ENCODE data around the gene KRTAP4-8.
"Not testable (repeated sequence)": the region's sequence is repeated elsewhere in the genome, so short reads cannot be mapped to it uniquely, and the experiment has no call there.

KRTAP4-8 gene

DNA sequence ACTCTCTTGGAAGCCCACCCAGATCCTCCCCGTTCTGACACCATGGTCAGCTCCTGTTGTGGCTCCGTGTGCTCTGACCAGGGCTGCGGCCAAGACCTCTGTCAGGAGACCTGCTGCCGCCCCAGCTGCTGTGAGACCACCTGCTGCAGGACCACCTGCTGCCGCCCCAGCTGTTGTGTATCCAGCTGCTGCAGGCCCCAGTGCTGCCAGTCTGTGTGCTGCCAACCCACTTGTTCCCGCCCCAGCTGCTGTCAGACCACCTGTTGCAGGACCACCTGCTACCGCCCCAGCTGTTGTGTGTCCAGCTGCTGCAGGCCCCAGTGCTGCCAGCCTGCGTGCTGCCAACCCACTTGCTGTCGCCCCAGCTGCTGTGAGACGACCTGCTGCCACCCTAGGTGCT is 7.4 kb upstream of the KRTAP4-8 start, which contains the start of gene KRTAP4-9:
Gene KRTAP4-9, plus strand, starts transcription at position 43 of the 400 bp plus-strand sequence. Its CDS starts 0 bp downstream, at position 43.
- not testable (repeated sequence) for H3K27ac ChIP-seq (ENCODE audit: low read depth, low read length); H3K36me3 ChIP-seq (ENCODE audit: insufficient read depth, low read length); H3K9ac ChIP-seq (ENCODE audit: low read depth, low read length); H3K4me3 ChIP-seq (ENCODE audit: low read length); H3K9me3 ChIP-seq (ENCODE audit: insufficient read depth, low read depth, low read length); H3K27me3 ChIP-seq (ENCODE audit: insufficient read depth, low read length)
- WGBS, result 87% methylated on average over 10 of the region's 10 CpGs
- H3K4me1 ChIP-seq (ENCODE audit: insufficient read depth, low read length), result peaks cover 21% of the 10 kb centered on the region

DNA sequence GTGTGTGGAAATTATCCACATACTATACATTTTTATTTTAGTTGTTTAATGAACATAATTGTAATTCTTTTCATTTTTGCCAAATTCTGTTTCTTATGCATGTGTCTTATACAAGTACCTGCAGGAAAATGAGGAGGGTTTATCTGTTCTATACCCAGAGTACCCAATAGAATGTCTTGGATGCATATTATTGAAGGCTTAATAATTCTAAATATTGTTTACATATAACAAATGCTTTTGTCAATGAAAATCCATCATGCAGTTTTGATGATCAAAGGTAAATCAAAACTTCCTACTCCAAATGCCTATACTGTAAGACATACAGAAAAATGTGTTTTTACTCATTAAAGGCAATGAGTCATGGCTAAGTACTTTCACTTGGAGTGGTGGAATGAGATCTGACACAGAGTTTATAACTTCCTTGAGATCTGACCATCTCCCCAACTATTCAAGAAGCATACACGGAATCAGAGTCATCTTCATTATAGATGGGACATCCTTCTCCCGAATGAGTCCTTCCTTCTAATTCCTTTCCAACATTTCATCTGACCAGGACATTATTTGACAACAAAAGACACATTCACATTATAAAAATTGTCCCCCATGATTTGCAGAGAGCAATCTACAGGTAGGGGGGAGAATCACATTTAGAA is 6.6 kb upstream of the KRTAP4-8 start:
- H3K4me3 ChIP-seq (ENCODE audit: low read length); H3K9ac ChIP-seq (ENCODE audit: low read depth, low read length); H3K27me3 ChIP-seq (ENCODE audit: insufficient read depth, low read length); H3K36me3 ChIP-seq (ENCODE audit: insufficient read depth, low read length); H3K9me3 ChIP-seq (ENCODE audit: insufficient read depth, low read depth, low read length); H3K27ac ChIP-seq (ENCODE audit: low read depth, low read length): not testable (repeated sequence)
- 88% methylated on average over 2 of the region's 2 CpGs for WGBS
- H3K4me1 ChIP-seq (ENCODE audit: insufficient read depth, low read length), result peaks cover 21% of the 10 kb centered on the region

DNA sequence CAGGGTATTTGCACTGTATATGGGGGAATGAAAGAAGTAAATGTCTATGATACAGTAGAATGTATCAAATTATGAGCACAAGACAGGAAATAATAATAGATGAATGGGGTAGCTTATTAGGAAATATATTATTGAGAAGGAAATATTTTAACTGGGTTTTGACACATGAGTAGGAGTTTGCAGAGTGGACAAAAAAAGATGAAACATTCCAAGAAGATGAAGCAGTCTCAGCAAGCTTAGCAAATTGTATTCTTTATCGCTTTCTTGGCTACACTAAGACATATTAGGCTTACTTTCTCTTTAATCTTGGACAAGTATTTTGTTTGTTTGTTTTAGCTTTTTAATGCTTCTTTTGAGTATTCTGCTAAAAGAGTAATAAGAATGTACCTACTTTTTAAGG is 6.0 kb upstream of the KRTAP4-8 start:
- Histone ChIP-seq H3K9me3 (ENCODE audit: insufficient read depth, low read depth, low read length) (no peaks in the 10 kb centered on the region), H3K9ac (ENCODE audit: low read depth, low read length) (no peak overlapping the region), H3K4me1 (ENCODE audit: insufficient read depth, low read length) (peaks cover 21% of the 10 kb centered on the region), H3K4me3 (ENCODE audit: low read length) (no peak overlapping the region), H3K36me3 (ENCODE audit: insufficient read depth, low read length) (no peaks in the 10 kb centered on the region), H3K27me3 (ENCODE audit: insufficient read depth, low read length) (no peaks in the 10 kb centered on the region), H3K27ac (ENCODE audit: low read depth, low read length) (no peak overlapping the region)
- no CpG with 5 or more reads among the region's 1 CpG for WGBS

DNA sequence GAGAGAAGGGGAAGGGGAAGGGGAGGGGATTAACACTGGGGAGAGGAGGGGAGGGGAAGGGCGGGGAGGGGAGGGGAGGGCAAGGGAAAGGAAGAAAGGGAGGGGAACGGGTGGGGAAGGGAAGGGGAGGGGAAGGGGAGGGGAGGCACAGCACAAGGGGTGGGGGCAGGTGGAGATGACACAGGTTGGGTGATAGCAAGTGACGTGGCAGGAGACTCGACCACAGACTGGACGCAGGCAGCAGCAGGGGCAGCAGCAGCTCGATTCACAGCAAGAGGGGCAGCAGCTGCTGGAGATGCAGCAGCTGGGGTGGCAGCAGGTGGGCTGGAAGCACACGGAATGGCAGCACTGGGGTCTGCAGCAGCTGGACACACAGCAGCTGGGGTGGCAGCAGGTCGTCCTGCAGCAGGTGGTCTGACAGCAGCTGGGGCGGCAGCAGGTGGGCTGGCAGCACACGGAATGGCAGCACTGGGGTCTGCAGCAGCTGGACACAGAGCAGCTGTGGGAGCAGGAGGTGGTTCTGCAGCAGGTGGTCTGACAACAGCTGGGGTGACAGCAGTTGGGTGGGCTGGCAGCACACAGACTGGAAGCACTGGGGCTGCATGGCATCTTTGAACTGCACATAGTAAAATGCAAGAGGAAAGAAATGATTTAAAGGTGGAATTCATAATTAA is 3.8 kb upstream of the KRTAP4-8 start, which contains the start of gene KRTAP4-16:
Gene KRTAP4-16, minus strand, starts transcription at position 624 of the 674 bp plus-strand sequence. Its CDS starts 0 bp downstream, at position 624.
- WGBS, result 61% methylated on average over 9 of the region's 10 CpGs
- Histone ChIP-seq H3K4me3 (ENCODE audit: low read length) (no peak within 1 kb of the TSS), H3K9me3 (ENCODE audit: insufficient read depth, low read depth, low read length) (no peaks in the 10 kb centered on the region), H3K27me3 (ENCODE audit: insufficient read depth, low read length) (no peaks in the 10 kb centered on the region), H3K36me3 (ENCODE audit: insufficient read depth, low read length) (no peaks in the 10 kb centered on the region), H3K9ac (ENCODE audit: low read depth, low read length) (no peak within 1 kb of the TSS), H3K4me1 (ENCODE audit: insufficient read depth, low read length) (peaks cover 4% of the 10 kb centered on the region), H3K27ac (ENCODE audit: low read depth, low read length) (no peak within 1 kb of the TSS)

DNA sequence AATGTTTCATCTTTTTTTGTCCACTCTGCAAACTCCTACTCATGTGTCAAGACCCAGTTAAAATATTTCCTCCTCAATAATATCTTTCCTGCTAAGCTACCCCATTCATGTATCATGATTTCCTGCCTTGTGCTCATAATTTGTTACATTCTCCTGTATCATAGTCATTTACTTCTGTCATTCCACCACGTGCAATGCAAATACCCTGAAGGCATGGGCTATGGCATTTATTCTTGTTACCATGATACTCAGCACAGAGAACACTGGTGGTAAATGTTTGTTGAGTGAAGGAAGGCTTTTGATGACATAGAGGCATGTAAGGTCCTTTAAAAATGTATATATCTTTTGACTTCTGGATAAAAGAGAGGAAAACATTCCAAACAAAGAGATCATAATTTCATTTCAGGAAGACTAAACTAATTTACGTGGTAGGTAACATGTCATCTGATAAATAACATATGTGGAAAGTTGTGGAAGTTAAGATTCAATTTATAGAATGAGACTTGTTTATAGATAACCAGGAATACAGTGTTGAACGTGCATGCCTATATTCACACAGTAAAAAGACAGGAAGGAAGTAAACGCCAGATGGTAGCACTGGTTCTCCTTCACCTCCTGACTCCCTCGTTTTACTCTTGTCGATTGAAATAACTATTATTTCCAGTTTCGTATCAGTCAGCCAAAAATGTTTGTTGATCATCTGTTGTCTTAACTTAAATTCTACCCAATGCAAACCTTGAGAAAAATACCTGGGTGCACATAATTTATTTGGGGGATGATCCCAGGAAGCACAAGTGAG is 1.9 kb upstream of the KRTAP4-8 start:
- not testable (repeated sequence) for H3K27ac ChIP-seq (ENCODE audit: low read depth, low read length); H3K9ac ChIP-seq (ENCODE audit: low read depth, low read length); H3K4me3 ChIP-seq (ENCODE audit: low read length); H3K36me3 ChIP-seq (ENCODE audit: insufficient read depth, low read length); H3K27me3 ChIP-seq (ENCODE audit: insufficient read depth, low read length); H3K4me1 ChIP-seq (ENCODE audit: insufficient read depth, low read length); H3K9me3 ChIP-seq (ENCODE audit: insufficient read depth, low read depth, low read length)
- WGBS, result 95% methylated on average over 7 of the region's 7 CpGs

DNA sequence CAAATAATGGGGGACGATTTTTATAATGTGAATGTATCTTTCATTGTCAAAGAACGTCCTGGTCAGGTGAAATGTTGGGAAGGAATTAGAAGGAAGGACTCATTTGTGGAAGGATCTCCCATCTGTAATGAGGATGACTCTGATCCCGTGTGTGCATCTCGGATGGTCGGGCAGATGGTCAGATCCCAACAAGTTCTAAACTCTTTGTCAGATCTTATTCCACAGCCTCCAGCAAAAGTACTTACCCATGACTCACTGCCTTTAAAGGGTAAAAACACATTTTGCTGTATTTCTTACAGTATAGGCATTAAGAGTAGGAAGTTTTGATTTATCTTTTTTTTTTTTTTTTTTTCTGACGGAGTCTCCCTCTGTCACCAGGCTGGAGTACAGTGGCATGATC is 539 bp upstream of the KRTAP4-8 start:
- no peak overlapping the region for H3K27ac ChIP-seq (ENCODE audit: low read depth, low read length)
- H3K9ac ChIP-seq (ENCODE audit: low read depth, low read length), result no peak overlapping the region
- H3K36me3 ChIP-seq (ENCODE audit: insufficient read depth, low read length), result no peaks in the 10 kb centered on the region
- 0 out of 2 replicates have a peak, but pooled peaks cover 3% of the 10 kb centered on the region for H3K9me3 ChIP-seq (ENCODE audit: insufficient read depth, low read depth, low read length)
- H3K4me3 ChIP-seq (ENCODE audit: low read length), result no peak overlapping the region
- 94% methylated on average over 6 of the region's 6 CpGs for WGBS
- no peaks in the 10 kb centered on the region for H3K4me1 ChIP-seq (ENCODE audit: insufficient read depth, low read length)
- H3K27me3 ChIP-seq (ENCODE audit: insufficient read depth, low read length), result no peaks in the 10 kb centered on the region

DNA sequence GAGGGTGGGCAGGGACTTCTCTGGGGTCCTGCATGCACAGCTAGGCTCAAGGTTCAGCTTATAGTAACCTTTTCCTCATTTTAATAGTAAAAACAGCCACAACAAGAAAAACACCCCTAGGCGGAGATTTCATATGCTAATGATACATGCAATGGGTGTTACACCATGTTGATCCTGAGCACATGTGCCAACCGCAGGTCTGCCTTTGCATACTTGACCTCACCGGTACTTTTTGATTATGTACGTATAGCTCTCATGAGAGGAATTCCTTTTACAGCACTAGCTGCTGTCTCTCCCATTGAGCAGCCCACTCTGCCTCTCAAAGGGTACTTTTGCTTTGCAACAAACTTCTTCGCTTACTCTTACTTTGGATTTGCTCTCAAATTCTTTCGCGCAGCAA is 1.9 kb downstream of the KRTAP4-8 start:
- no peak overlapping the region for H3K9ac ChIP-seq (ENCODE audit: low read depth, low read length)
- H3K4me1 ChIP-seq (ENCODE audit: insufficient read depth, low read length), result no peaks in the 10 kb centered on the region
- WGBS, result 96% methylated on average over 7 of the region's 7 CpGs
- H3K27me3 ChIP-seq (ENCODE audit: insufficient read depth, low read length), result no peaks in the 10 kb centered on the region
- no peaks in the 10 kb centered on the region for H3K36me3 ChIP-seq (ENCODE audit: insufficient read depth, low read length)
- H3K27ac ChIP-seq (ENCODE audit: low read depth, low read length), result no peak overlapping the region
- peaks cover 18% of the 10 kb centered on the region; the same call in 1 of the 2 replicates for H3K9me3 ChIP-seq (ENCODE audit: insufficient read depth, low read depth, low read length)
- no peak overlapping the region for H3K4me3 ChIP-seq (ENCODE audit: low read length)

DNA sequence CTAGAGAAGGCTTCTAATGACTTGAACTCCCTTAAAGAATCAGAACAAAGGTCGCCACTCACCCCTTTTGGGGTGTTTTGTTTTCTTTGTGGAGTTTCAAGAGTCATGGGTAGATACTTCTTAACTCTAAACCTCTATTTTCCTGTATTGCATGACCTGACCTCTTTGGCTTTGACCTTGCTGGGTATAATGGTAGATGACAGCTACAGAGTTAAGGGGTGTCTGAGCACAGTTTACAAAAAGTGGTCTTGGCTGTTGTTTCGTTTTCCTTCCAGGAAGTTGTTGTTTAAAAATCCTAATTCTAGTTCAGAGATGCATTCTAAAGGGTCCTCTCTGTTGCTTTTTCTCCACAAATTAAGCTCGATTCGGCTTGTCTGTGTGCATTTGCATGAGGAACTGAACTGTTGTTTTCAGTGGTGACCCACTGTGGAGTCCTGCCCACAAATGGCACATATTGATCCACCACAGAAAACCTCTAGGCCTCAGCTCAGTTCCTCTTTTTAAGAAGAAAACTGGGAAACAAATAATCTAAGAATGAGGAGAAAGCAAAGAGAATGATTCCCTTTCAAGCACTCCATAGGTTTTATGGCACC is 9.1 kb downstream of the KRTAP4-8 start:
- not testable (repeated sequence) for H3K27ac ChIP-seq (ENCODE audit: low read depth, low read length); H3K27me3 ChIP-seq (ENCODE audit: insufficient read depth, low read length); H3K4me3 ChIP-seq (ENCODE audit: low read length); H3K9ac ChIP-seq (ENCODE audit: low read depth, low read length); H3K4me1 ChIP-seq (ENCODE audit: insufficient read depth, low read length); H3K36me3 ChIP-seq (ENCODE audit: insufficient read depth, low read length)
- H3K9me3 ChIP-seq (ENCODE audit: insufficient read depth, low read depth, low read length), result peaks cover 22% of the 10 kb centered on the region; the same call in 1 of the 2 replicates
- 79% methylated on average over 3 of the region's 4 CpGs for WGBS

DNA sequence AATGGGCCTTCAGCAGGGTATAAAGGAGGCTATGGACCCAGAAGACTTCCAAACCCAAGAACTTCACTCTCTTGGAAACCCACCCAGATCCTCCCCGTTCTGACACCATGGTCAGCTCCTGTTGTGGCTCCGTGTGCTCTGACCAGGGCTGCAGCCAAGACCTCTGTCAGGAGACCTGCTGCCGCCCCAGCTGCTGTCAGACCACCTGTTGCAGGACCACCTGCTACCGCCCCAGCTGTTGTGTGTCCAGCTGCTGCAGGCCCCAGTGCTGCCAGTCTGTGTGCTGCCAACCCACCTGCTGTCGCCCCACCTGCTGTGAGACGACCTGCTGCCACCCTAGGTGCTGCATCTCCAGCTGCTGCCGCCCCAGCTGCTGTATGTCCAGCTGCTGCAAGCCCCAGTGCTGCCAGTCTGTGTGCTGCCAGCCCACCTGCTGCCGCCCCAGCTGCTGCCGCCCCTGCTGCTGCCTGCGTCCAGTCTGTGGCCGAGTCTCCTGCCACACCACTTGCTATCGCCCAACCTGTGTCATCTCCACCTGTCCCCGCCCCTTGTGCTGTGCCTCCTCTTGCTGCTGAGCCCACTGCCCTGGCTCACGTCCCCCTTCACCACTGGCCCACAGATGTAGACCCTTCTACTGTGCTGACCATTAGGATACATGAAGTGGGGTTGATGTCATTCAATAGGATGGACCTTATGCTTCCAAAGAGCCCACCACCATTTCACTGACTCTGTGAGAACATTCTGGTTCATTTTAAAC is 13.7 kb downstream of the KRTAP4-8 start, which contains the start of gene KRTAP4-7:
Gene KRTAP4-7, plus strand, starts transcription at position 51 of the 757 bp plus-strand sequence. Its CDS starts 57 bp downstream, at position 108.
- H3K9ac ChIP-seq (ENCODE audit: low read depth, low read length); H3K4me1 ChIP-seq (ENCODE audit: insufficient read depth, low read length); H3K4me3 ChIP-seq (ENCODE audit: low read length); H3K36me3 ChIP-seq (ENCODE audit: insufficient read depth, low read length); H3K27ac ChIP-seq (ENCODE audit: low read depth, low read length); H3K9me3 ChIP-seq (ENCODE audit: insufficient read depth, low read depth, low read length); H3K27me3 ChIP-seq (ENCODE audit: insufficient read depth, low read length): not testable (repeated sequence)
- WGBS, result 91% methylated on average over 13 of the region's 14 CpGs

DNA sequence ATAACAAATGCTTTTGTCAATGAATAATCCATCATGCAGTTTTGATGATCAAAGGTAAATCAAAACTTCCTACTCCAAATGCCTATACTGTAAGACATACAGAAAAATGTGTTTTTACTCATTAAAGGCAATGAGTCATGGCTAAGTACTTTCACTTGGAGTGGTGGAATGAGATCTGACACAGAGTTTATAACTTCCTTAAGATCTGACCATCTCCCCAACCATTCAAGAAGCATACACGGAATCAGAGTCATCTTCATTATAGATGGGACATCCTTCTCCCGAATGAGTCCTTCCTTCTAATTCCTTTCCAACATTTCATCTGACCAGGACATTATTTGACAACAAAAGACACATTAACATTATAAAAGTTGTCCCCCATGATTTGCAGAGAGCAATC is 14.5 kb downstream of the KRTAP4-8 start:
- H3K36me3 ChIP-seq (ENCODE audit: insufficient read depth, low read length); H3K27me3 ChIP-seq (ENCODE audit: insufficient read depth, low read length); H3K27ac ChIP-seq (ENCODE audit: low read depth, low read length); H3K9ac ChIP-seq (ENCODE audit: low read depth, low read length); H3K4me3 ChIP-seq (ENCODE audit: low read length); H3K9me3 ChIP-seq (ENCODE audit: insufficient read depth, low read depth, low read length); H3K4me1 ChIP-seq (ENCODE audit: insufficient read depth, low read length): not testable (repeated sequence)
- 80% methylated on average over 2 of the region's 2 CpGs for WGBS
